PC-3 (cell line): Measurements from ENCODE around the gene TWIST2. TPM values are rescaled to one million over a fixed set of nuclear protein-coding genes. Genes with fewer than 3 reads are reported as not detected.

Experiments
- ATAC-seq: fragments of 200-7000 bp; cut with Tn5 transposase; 2 replicates; pipeline ENCODE4 v1.9.1; 2020; ENCODE audit warnings: mild to moderate bottlenecking, moderate library complexity
- BruUV-seq: library from RNA; stranded (reverse); fragments of 400-500 nt; replicated peaks from 2 replicates; lab custom pipeline; 2021; lab: Mats Ljungman, UMichigan
- CTCF ChIA-PET: fragments of 300-600 bp; sonication (Branson Sonifier 250); formaldehyde crosslinking; loops from one replicate; lab custom pipeline; 2022; ENCODE audit warnings: antibody characterized with exemption; lab: Charles Lee
- POLR2A ChIA-PET: fragments of 300-600 bp; sonication (Branson Sonifier 250); formaldehyde crosslinking; loops from one replicate; lab custom pipeline; 2022; ENCODE audit warnings: antibody characterized with exemption; ENCODE audit not compliant: unreplicated experiment; lab: Charles Lee
- DNase-seq: peaks from one replicate; pipeline ENCODE4 v3.0.0-alpha.2; 2015
- H2AFZ ChIP-seq: fragments of 300-600 bp; sonication (generic); 2 replicates; pipeline ENCODE4 v1.6.0; 2016; ENCODE audit warnings: antibody characterized with exemption, low read length
- H3F3A ChIP-seq: fragments of 300-600 bp; sonication (generic); one replicate; pipeline ENCODE4 v1.6.0; 2017; ENCODE audit warnings: antibody characterized with exemption, low read length, control low read depth, mild to moderate bottlenecking; ENCODE audit not compliant: unreplicated experiment
- H3K27ac ChIP-seq: fragments of 300-600 bp; sonication (generic); 2 replicates; pipeline ENCODE4 v1.5.1; 2016; ENCODE audit warnings: mild to moderate bottlenecking, low read length
- H3K27me3 ChIP-seq: fragments of 300-600 bp; sonication (generic); 2 replicates; pipeline ENCODE4 v1.6.1; 2016; ENCODE audit warnings: low read length, mixed read lengths
- H3K36me3 ChIP-seq: fragments of 300-600 bp; sonication (generic); 2 replicates; pipeline ENCODE4 v1.6.1; 2016; ENCODE audit warnings: low read depth, mixed run types, low read length, mixed read lengths
- H3K4me1 ChIP-seq: fragments of 300-600 bp; sonication (generic); 2 replicates; pipeline ENCODE4 v1.5.1; 2016; ENCODE audit warnings: low read length; ENCODE audit not compliant: insufficient read depth
- H3K4me2 ChIP-seq: fragments of 300-600 bp; sonication (generic); 2 replicates; pipeline ENCODE4 v1.6.0; 2016; ENCODE audit warnings: low read length
- H3K4me3 ChIP-seq: fragments of 300-600 bp; sonication (generic); 2 replicates; pipeline ENCODE4 v1.5.1; 2016; ENCODE audit warnings: mild to moderate bottlenecking, low read length, mixed read lengths
- H3K79me2 ChIP-seq: fragments of 300-600 bp; sonication (generic); 2 replicates; pipeline ENCODE4 v1.6.1; 2017; ENCODE audit warnings: low read length, mixed read lengths
- H3K9ac ChIP-seq: fragments of 300-600 bp; sonication (generic); 2 replicates; pipeline ENCODE4 v1.6.0; 2016; ENCODE audit warnings: mild to moderate bottlenecking, low read length
- H3K9me2 ChIP-seq: fragments of 300-600 bp; sonication (generic); replicated peaks from 2 replicates; pipeline ENCODE4 v1.6.1; 2016; ENCODE audit warnings: mixed run types, low read length, mixed read lengths
- H3K9me3 ChIP-seq: fragments of 300-600 bp; sonication (generic); 2 replicates; pipeline ENCODE4 v1.6.1; 2016; ENCODE audit warnings: low read length, mixed read lengths
- H4K20me1 ChIP-seq: fragments of 300-600 bp; sonication (generic); 2 replicates; pipeline ENCODE4 v1.6.1; 2016; ENCODE audit warnings: low read length, mixed read lengths
- EZH2 ChIP-seq: fragments of 300-600 bp; sonication (generic); IDR thresholded peaks from one replicate; pipeline ENCODE4 v1.6.1; 2017; ENCODE audit warnings: antibody characterized with exemption, mild to moderate bottlenecking, low read length; ENCODE audit not compliant: unreplicated experiment
- EZH2phosphoT487 ChIP-seq: fragments of 300-600 bp; sonication (generic); IDR thresholded peaks from 2 replicates; pipeline ENCODE4 v1.6.1; 2018; ENCODE audit warnings: mild to moderate bottlenecking, antibody characterized with exemption, low read length, borderline replicate concordance
- intact Hi-C: fragments of 100-400 bp; cut with micrococcal nuclease; formaldehyde crosslinking; loops from 2 replicates; pipeline ENCODE4 v1.9.0; 2023
- total RNA-seq: library from RNA; depleted of rRNA; stranded (reverse); fragments of >200 nt; gene quantifications from 2 replicates; pipeline ENCODE4 v1.2.3, GENCODE V29; 2014
- TF ChIP-seq, protein P1 (sequence below): fragments of 300-600 bp; sonication (generic); conservative IDR thresholded peaks from 2 replicates; pipeline ENCODE4 v1.5.1; 2017; ENCODE audit warnings: antibody characterized with exemption, low read depth, mild to moderate bottlenecking, low read length

Gene TWIST2
- total RNA-seq, 1 experiment from 2014 or later: 4.4 TPM

DNA sequence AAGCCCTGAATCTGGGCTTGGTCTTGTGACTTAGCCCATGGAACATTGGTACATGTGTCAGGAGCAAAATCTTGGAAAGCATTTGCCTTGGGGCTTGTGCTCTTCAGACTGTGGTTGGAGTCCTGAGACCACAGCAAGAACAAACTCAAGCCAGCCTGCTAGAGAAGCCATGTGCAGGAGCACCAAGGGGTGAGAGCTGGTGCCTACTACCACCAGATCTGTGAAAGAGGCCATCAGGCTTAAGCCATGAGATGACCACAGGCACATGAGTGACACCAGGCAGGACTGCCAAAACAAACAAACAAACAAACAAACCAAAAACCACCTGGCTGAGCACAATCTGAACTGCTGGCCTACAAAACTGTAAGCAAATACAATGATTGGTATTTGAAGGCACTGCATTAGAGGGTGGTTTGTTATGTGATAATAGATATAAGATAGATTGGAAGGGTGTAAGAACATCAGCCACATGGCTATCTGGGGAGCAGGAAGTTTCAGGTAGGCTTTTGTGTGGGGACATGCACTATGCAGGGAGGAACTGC is 9.0 kb upstream of the TWIST2 start:
- ChIA-PET POLR2A (no interaction called here), CTCF (no interaction called here)
- H3K4me2 ChIP-seq: no peak overlapping the region
- TF ChIP-seq EZH2phosphoT487 (no peak), EZH2 (no peak)
- TF ChIP-seq, protein P1, sequence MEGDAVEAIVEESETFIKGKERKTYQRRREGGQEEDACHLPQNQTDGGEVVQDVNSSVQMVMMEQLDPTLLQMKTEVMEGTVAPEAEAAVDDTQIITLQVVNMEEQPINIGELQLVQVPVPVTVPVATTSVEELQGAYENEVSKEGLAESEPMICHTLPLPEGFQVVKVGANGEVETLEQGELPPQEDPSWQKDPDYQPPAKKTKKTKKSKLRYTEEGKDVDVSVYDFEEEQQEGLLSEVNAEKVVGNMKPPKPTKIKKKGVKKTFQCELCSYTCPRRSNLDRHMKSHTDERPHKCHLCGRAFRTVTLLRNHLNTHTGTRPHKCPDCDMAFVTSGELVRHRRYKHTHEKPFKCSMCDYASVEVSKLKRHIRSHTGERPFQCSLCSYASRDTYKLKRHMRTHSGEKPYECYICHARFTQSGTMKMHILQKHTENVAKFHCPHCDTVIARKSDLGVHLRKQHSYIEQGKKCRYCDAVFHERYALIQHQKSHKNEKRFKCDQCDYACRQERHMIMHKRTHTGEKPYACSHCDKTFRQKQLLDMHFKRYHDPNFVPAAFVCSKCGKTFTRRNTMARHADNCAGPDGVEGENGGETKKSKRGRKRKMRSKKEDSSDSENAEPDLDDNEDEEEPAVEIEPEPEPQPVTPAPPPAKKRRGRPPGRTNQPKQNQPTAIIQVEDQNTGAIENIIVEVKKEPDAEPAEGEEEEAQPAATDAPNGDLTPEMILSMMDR: no peak
- H3K27ac ChIP-seq: no peak overlapping the region
- H3K4me3 ChIP-seq: no peak overlapping the region
- BruUV-seq: no TSS peak
- no peaks in the 10 kb centered on the region for H3K9me3 ChIP-seq
- DNase-seq (no peak), ATAC-seq (no peak)
- H3K79me2 ChIP-seq: no peaks in the 10 kb centered on the region
- no peaks in the 10 kb centered on the region for H3K4me1 ChIP-seq
- H3K27me3 ChIP-seq: no peaks in the 10 kb centered on the region
- no peaks in the 10 kb centered on the region for H3K9me2 ChIP-seq
- no peaks in the 10 kb centered on the region for H3K36me3 ChIP-seq
- no peak overlapping the region for H2AFZ ChIP-seq
- intact Hi-C loops: no loop called here
- H3K9ac ChIP-seq: no peak overlapping the region
- H3F3A ChIP-seq: no peaks in the 10 kb centered on the region
- H4K20me1 ChIP-seq: no peaks in the 10 kb centered on the region

DNA sequence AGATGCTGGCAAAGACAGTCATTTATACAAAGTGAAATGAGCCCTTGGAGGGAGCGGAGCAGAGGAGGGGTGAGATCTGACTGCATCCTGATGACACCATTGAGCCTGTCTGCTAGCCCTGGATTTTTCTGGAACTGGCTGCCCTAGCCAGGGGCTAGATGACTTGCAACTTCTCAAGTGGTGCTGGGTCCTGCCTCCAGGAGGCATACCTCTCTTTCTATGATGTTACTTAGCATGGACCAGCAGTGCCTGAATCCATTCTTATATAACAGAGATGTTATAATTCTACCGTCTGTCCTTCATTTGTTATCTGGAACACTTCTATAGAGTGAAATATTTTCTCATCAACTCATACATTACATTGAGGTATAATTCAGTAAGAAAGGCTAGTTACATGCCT is 8.5 kb upstream of the TWIST2 start:
- no peaks in the 10 kb centered on the region for H3K9me3 ChIP-seq
- POLR2A ChIA-PET: no interaction called here
- no peak for ATAC-seq
- H3K27me3 ChIP-seq: no peaks in the 10 kb centered on the region
- intact Hi-C loops: no loop called here
- no peak overlapping the region for H2AFZ ChIP-seq
- no peaks in the 10 kb centered on the region for H3K79me2 ChIP-seq
- no peaks in the 10 kb centered on the region for H3F3A ChIP-seq
- no peak overlapping the region for H3K4me2 ChIP-seq
- H3K27ac ChIP-seq: no peak overlapping the region
- no peaks in the 10 kb centered on the region for H3K9me2 ChIP-seq
- no peaks in the 10 kb centered on the region for H3K36me3 ChIP-seq
- CTCF ChIA-PET: no interaction called here
- H3K4me3 ChIP-seq: no peak overlapping the region
- no peak for DNase-seq
- TF ChIP-seq, protein P1: no peak
- TF ChIP-seq EZH2: no peak
- TF ChIP-seq EZH2phosphoT487: no peak
- BruUV-seq: no TSS peak
- H3K4me1 ChIP-seq: no peaks in the 10 kb centered on the region
- no peak overlapping the region for H3K9ac ChIP-seq
- H4K20me1 ChIP-seq: no peaks in the 10 kb centered on the region

DNA sequence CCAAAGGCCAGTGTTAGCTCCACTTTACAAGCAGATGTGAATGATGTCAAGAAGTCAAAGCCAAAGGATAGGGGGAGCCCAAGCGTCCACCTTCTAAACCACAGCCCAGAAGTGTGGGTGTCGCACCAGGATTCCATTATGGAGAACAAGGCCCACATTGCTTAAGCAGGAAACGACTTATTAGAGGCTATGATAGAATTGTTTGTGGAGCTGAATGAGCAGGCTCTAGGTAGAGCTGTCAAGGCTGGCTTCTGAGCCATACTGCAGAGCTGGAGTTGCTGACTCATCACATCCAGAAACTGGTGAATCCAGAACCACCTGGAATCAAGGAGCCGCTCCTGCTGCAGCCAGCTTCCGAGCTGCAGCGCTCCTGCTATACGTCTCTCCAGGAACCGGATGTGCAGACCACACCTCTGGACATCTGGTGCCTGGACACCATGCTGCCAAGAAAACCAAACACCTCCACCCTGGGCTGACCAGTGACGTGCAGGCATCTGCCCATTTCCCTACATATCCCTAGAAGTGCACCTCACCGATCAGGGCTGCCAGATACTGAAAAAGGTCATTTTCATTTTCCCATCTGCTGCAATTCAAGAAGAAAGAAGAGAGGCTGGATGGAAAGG is 6.2 kb upstream of the TWIST2 start:
- H3K9me3 ChIP-seq: no peaks in the 10 kb centered on the region
- H2AFZ ChIP-seq: no peak overlapping the region
- no peaks in the 10 kb centered on the region for H3K27me3 ChIP-seq
- H3K9ac ChIP-seq: no peak overlapping the region
- H4K20me1 ChIP-seq: no peaks in the 10 kb centered on the region
- no peak overlapping the region for H3K4me2 ChIP-seq
- no peaks in the 10 kb centered on the region for H3K36me3 ChIP-seq
- no peaks in the 10 kb centered on the region for H3K4me1 ChIP-seq
- H3K9me2 ChIP-seq: no peaks in the 10 kb centered on the region
- ChIA-PET CTCF (no interaction called here), POLR2A (no interaction called here)
- no peaks in the 10 kb centered on the region for H3K79me2 ChIP-seq
- intact Hi-C loops: no loop called here
- no TSS peak for BruUV-seq
- no peak overlapping the region for H3K27ac ChIP-seq
- ATAC-seq: no peak
- H3F3A ChIP-seq: no peaks in the 10 kb centered on the region
- TF ChIP-seq EZH2phosphoT487: no peak
- TF ChIP-seq, protein P1: no peak
- TF ChIP-seq EZH2: no peak
- DNase-seq: peak; percentile 23
- no peak overlapping the region for H3K4me3 ChIP-seq
